NB4 (cell line): ENCODE results near the gene PRKAR1B.

ENCODE experiments used
- DNase-seq: peaks from one replicate; pipeline ENCODE4 v3.0.0; 2010; ENCODE audit warnings: low read depth
- H3K4me3 ChIP-seq: one replicate; pipeline ENCODE4 v1.5.1; 2011; ENCODE audit warnings: mild to moderate bottlenecking, low read depth, low read length, moderate library complexity
- CTCF ChIP-seq: IDR thresholded peaks from one replicate; pipeline ENCODE4 v1.5.1; 2012; ENCODE audit warnings: low read depth, low read length
- MYC ChIP-seq: IDR thresholded peaks from 2 replicates; pipeline ENCODE4 v1.6.1; 2011; ENCODE audit warnings: low read depth, low read length
- POLR2A ChIP-seq: IDR thresholded peaks from 2 replicates; pipeline ENCODE4 v1.6.1; 2011; ENCODE audit warnings: mild to moderate bottlenecking; ENCODE audit not compliant: insufficient read length; ENCODE audit errors: extremely low read depth
- TF ChIP-seq, protein P1 (sequence below): IDR thresholded peaks from 2 replicates; pipeline ENCODE4 v1.6.1; 2011; ENCODE audit warnings: low read depth, low read length

Gene PRKAR1B

DNA sequence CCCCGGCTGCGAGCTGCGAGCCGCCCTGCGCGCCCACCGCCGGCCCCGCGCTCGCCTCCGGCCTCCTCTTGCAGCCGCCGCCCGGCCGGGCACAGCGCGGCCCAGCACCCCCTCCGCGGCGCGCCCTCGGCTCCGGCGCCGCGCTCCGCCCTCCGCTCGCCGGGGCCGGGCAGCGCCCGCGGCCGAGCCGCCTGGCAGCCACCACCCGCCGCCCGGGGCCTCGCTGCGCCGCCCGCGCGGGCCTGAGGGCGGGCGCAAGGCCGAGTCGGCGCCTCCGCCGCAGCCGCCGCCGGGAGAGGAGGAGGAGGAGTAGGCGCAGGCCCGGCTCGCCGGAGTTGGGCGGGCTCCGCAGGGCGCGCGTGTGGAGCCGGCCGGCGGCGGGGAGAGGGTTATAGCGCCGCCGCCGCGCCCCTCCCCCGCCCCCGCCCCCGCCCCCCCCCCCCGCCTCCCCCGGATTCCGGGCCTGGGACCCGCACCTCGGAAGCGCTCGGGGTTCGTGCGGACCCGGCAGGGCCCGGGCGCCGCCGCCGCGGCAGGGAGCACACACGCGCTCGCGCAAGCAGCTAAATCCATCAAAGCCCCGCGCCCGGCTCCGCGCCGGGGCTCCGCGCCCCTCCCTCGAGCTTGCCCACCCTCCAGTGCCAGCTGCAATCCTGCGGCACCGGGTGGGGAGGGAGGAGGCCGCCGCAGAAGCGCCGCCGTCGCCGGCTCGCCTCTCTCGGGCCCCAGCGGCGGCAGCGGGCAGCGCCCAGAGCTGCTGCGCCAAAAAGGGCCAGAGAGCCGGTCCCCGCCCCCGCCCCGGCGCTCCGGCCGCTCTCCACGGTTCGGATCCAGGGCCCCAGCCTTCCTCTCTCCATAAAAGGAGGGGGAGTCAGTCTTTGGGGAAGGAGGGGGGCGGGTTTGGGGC lies 207.3 kb downstream of the PRKAR1B start, which contains the start of gene PDGFA:
TSS of gene PDGFA (minus strand) at position 363 of the 907 bp plus-strand sequence. CDS start 845 bp downstream, outside the sequence.
- peak; percentile 64 for DNase-seq
- TF ChIP-seq, protein P1, sequence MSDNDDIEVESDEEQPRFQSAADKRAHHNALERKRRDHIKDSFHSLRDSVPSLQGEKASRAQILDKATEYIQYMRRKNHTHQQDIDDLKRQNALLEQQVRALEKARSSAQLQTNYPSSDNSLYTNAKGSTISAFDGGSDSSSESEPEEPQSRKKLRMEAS, result no peak
- no peak for TF ChIP-seq MYC
- TF ChIP-seq CTCF, result no peak
- no peak for TF ChIP-seq POLR2A
- no peak within 1 kb of the TSS for H3K4me3 ChIP-seq

GRCh38 chr7:518630-519483 lies 208.2 kb downstream of the PRKAR1B start:
- DNase-seq, result peak; percentile 65
- H3K4me3 ChIP-seq, result no peak overlapping the region
- peak; percentile 14 for TF ChIP-seq POLR2A
- TF ChIP-seq MYC, result no peak

- TF ChIP-seq CTCF (no peak), POLR2A (no peak), MYC (no peak)
- TF ChIP-seq, protein P1, result no peak
- no peak for DNase-seq
Measured at GRCh38 chr7:517774-518629, 209.1 kb downstream of the PRKAR1B start.

GRCh38 chr7:516606-517456 lies 210.2 kb downstream of the PRKAR1B start:
- no peak for TF ChIP-seq POLR2A
- TF ChIP-seq MYC, result no peak
- TF ChIP-seq, protein P1, result no peak
- TF ChIP-seq CTCF, result no peak
- no peak overlapping the region for H3K4me3 ChIP-seq
- DNase-seq, result no peak

More at GRCh38 chr7:517774-518629, 209.1 kb downstream of the PRKAR1B start:
- H3K4me3 ChIP-seq, result no peak overlapping the region

DNA sequence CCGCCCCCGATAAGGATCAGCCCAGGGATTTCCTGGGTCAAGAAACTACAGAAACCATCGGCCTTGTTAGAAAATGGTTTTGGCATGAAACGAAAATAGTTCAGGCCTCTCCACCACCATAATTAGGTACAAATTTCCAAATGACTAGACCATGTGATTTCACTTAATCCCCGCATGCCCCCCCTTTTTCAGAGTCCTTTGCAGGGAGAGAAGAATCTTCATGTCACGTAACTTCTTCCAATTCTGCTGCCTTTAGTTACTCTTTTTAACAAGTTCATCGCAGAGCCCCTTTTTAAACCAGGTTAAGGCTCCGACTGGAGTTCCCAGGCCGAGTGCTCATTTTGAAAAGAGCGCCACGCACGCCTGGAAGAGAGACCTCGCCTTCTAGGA lies 210.9 kb downstream of the PRKAR1B start:
- TF ChIP-seq POLR2A, result no peak
- TF ChIP-seq, protein P1, result no peak
- no peak for TF ChIP-seq CTCF
- no peak for TF ChIP-seq MYC
- DNase-seq, result no peak
- no peak overlapping the region for H3K4me3 ChIP-seq
